GM18907 (cell line): ENCODE results near the gene PDCD10.
A peak's percentile ranks its signal among the peaks of the same experiment; 100 is the strongest.

Source experiments
- ATAC-seq: cut with Tn5 transposase; IDR thresholded peaks from one replicate; pipeline ENCODE4 v1.9.1; 2021; ENCODE audit warnings: mild to moderate bottlenecking, moderate library complexity; ENCODE audit not compliant: unreplicated experiment

PDCD10 gene

GRCh38 chr3:167735233-167736138 is 794 bp upstream of the PDCD10 start, which contains the start of gene SERPINI1:
Gene SERPINI1 (plus strand): TSS chr3:167735721. CDS start chr3:167789129, 53,408 bp downstream.
- peak; percentile 77 for ATAC-seq

- no peak for ATAC-seq
These were observed 663 bp downstream of the PDCD10 start for GRCh38 chr3:167733961-167734497.

DNA sequence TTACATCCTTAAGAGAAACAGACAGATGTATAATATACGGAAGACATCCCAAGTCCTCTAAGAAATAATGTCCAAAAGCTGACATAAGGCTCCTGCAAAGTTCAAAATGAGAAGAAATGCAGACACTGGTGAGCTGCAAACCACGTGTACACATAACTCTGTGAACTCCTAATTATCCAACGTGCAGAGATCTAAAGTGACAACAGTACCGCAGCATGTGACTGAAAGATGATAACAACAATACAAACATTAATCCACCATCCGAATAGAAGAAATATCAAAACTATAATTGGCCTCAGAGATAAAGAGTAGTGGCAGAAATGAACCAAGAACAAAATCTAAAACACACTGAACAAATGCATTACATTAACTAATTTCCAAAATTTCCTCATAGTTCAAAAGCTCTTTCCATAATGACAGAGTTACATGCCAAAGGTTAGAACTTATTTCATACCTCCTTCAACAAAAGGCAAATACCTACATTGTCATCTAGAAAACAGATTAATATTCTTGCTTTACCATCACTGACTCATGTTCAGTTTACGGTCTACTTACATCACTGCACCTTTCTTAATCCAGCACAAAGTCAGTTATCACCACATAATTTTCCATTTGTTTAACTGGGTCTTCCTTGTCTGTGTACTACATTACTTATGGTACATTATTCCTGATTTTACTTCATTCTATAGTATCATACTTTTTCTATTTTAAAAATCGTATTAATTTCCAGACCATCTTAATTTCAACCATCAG is 2.2 kb downstream of the PDCD10 start:
- ATAC-seq, result no peak

- ATAC-seq, result no peak
These were observed 3.3 kb downstream of the PDCD10 start for GRCh38 chr3:167731393-167731792.

- no peak for ATAC-seq
These were observed 5.1 kb downstream of the PDCD10 start for GRCh38 chr3:167729591-167729990.

- no peak for ATAC-seq
These were observed 5.9 kb downstream of the PDCD10 start for GRCh38 chr3:167728632-167729323.

DNA sequence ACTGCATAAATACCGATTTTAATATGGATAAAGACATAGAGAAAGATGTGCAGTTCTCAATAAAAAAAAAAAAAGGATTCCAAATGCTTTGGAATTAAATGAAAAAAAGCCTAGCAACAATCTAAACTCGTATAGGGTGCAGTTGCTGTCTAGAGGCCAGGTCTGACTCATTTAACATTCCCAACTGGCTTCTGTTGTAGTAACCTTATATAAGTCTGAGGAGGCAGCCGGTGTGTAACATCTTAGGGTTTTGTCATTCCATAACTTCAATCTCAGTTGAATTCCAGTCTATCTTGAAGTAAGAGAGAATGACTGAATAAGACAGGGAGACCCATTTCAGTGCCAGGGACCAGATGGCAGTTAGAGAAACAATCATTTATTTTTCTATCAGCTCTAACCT is 6.5 kb downstream of the PDCD10 start:
- ATAC-seq, result no peak

DNA sequence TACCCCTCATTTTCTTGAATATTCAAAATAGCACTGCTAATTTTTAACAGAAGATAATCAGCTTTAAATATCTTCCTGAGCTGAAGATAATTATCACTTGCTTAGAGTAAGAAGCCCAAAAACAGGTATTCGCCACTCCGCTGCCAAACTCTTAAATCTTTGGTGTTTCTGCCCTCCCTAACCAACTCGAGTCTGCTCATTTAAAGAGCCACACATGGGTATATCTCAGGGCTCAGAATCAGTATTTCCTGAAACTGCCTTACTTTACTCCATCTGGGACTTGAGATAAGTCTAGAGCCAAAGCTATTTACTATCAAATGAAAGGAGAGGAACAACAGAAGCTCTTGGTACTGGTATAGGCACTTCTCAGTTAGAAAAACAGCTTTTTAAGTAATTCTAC is 10.8 kb downstream of the PDCD10 start:
- no peak for ATAC-seq

DNA sequence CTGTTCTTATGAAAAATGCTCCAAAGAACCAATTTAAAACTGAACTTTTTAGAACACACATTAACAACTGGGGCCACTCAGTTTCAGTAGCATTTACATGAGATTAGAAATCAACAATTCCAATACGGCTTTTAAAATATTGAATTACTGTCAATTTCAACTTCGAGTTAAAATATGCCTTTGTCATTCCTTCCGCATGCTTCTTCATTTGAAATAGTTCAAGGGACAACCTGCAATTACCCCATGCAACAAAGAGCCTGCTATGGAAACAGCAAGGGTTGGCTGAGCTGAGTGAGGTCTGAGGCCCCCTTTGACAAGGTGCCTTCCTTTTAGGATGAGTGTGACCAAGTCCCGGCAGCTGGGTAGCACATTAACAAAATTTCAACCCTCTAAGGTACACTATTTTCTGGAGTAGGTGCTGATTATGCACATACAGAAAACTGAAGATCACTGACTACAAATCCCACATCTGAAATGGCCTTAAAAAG is 11.6 kb downstream of the PDCD10 start:
- no peak for ATAC-seq

DNA sequence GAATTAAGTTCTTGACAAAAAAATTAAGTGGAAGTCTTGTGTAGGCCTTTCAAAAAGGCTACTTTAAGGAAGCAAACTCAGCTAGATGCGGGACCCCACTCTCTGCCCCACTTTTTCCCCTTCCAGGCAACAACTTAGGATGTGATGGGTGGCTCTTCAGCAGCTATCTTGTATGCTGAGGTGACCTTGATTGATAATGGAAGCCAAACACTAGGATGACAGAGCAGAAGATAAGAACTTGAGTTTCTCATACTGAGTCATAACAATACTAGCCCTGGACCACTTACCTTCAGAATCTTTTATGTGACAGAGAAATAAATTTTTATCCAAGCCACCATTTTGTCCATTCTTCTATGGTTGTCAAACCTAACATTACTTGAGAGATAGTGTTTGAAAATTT is 16.1 kb downstream of the PDCD10 start:
- no peak for ATAC-seq

GRCh38 chr3:167716920-167717319 is 17.8 kb downstream of the PDCD10 start:
- ATAC-seq, result no peak

- no peak for ATAC-seq
These were observed 19.8 kb downstream of the PDCD10 start for GRCh38 chr3:167714871-167715270.

DNA sequence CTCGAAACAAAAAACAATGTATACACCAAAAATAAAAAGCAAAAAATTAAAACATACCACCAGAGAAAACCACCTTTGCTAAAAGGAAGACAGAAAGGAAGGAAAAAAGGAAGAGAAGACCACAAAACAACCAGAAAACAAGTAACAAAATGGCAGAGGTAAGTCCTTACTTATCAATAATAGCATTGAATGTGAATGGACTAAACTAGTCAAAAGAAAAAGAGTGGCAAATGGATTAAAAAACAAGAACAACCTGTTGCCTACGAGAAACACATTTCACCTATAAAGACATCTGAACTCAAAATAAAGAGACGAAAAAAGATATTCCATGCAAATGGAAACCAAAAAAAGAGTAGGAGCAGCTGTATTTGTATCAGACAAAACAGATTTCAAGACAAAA is 22.2 kb downstream of the PDCD10 start:
- no peak for ATAC-seq

DNA sequence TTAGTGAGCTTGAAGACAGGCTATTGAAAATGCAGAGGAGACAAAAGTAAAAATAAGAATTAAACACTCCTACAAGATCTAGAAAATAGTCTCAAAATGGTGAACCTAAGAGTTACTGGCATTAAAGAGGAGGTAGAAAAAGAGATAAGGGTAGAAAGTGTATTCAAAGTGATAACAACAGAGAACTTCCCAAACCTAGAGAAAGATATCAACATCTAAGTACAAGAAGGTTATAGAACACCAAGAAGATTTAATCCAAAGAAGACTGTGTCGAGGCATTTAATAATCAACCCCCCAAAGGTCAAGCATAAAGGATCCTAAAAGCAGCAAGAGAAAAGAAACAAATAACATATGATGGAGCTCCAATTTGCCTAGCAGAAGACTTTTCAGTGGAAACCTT is 23.3 kb downstream of the PDCD10 start:
- no peak for ATAC-seq

GRCh38 chr3:167710552-167710951 is 24.1 kb downstream of the PDCD10 start:
- ATAC-seq, result no peak

DNA sequence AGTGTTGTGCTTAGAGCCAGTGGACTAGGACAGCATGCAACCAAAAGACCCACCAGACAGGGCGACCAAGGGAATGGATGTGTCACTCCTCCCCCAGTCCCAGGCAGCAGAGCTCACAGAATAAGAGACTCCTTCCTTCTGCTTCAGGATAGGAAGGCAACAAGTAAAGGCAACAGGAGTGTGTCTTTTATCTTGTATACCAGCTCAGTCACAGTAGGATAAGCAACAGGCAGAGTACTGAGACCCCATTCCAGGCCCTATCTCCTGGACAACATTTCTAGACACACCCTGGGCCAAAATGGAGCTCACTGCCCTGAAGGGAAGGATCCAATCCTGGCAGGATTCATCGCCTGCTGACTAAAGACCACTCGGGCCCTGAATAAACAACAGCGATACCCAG is 25.0 kb downstream of the PDCD10 start:
- no peak for ATAC-seq

GRCh38 chr3:167705840-167706239 is 28.9 kb downstream of the PDCD10 start:
- ATAC-seq, result no peak

GRCh38 chr3:167700926-167701325 is 33.8 kb downstream of the PDCD10 start:
- ATAC-seq, result no peak

GRCh38 chr3:167700046-167700445 is 34.6 kb downstream of the PDCD10 start:
- no peak for ATAC-seq

GRCh38 chr3:167694121-167694520 is 40.6 kb downstream of the PDCD10 start:
- no peak for ATAC-seq

GRCh38 chr3:167691366-167691765 is 43.3 kb downstream of the PDCD10 start:
- ATAC-seq, result peak; percentile 100
